GM21381 (cell line): ENCODE data around the gene DHFR.

Source experiments
- ATAC-seq: cut with Tn5 transposase; IDR thresholded peaks from one replicate; pipeline ENCODE4 v1.9.1; 2021; ENCODE audit warnings: mild to moderate bottlenecking, moderate library complexity; ENCODE audit not compliant: unreplicated experiment

The DHFR gene

GRCh38 chr5:80656425-80656824 lies 1.6 kb upstream of the DHFR start:
- no peak for ATAC-seq

- ATAC-seq, result no peak
These were observed 520 bp upstream of the DHFR start for GRCh38 chr5:80655231-80655774.

- ATAC-seq, result no peak
These were observed 761 bp downstream of the DHFR start for GRCh38 chr5:80654054-80654390.

- no peak for ATAC-seq
These were observed 1.3 kb downstream of the DHFR start for GRCh38 chr5:80653502-80653901.

GRCh38 chr5:80646926-80647325 lies 7.9 kb downstream of the DHFR start:
- ATAC-seq, result no peak

GRCh38 chr5:80644900-80645299 lies 9.9 kb downstream of the DHFR start:
- no peak for ATAC-seq

GRCh38 chr5:80641353-80641752 lies 13.4 kb downstream of the DHFR start:
- ATAC-seq, result no peak

GRCh38 chr5:80634193-80634592 lies 20.6 kb downstream of the DHFR start:
- no peak for ATAC-seq

GRCh38 chr5:80632700-80633099 lies 22.1 kb downstream of the DHFR start:
- no peak for ATAC-seq

- ATAC-seq, result no peak
These were observed 23.2 kb downstream of the DHFR start for GRCh38 chr5:80631278-80632259.

GRCh38 chr5:80629281-80629680 lies 25.5 kb downstream of the DHFR start:
- no peak for ATAC-seq

GRCh38 chr5:80625230-80625629 lies 29.6 kb downstream of the DHFR start:
- no peak for ATAC-seq

GRCh38 chr5:80623999-80624398 lies 30.8 kb downstream of the DHFR start:
- ATAC-seq, result no peak

GRCh38 chr5:80622756-80623155 lies 32.0 kb downstream of the DHFR start:
- ATAC-seq, result no peak

- no peak for ATAC-seq
These were observed 34.6 kb downstream of the DHFR start for GRCh38 chr5:80620211-80620610.

- ATAC-seq, result no peak
These were observed 35.7 kb downstream of the DHFR start for GRCh38 chr5:80619086-80619485.

GRCh38 chr5:80618438-80618837 lies 36.3 kb downstream of the DHFR start:
- no peak for ATAC-seq

GRCh38 chr5:80615266-80615914 lies 39.4 kb downstream of the DHFR start:
- ATAC-seq, result no peak

- ATAC-seq, result no peak
These were observed 45.1 kb downstream of the DHFR start for GRCh38 chr5:80609692-80610091.

GRCh38 chr5:80608731-80609130 lies 46.1 kb downstream of the DHFR start:
- no peak for ATAC-seq

- ATAC-seq, result peak; percentile 73
These were observed 47.0 kb downstream of the DHFR start for GRCh38 chr5:80607832-80608231.

- ATAC-seq, result no peak
These were observed 47.4 kb downstream of the DHFR start for GRCh38 chr5:80607343-80607742.
